NCI-H2107 treated with DMSO at 0.1 percent for 48 hours (cell line): ENCODE measurements around the gene ANO9.

ENCODE experiments used
- DNase-seq: peaks from one replicate; lab custom pipeline; 2025; ENCODE audit not compliant: unreplicated experiment; lab: John Stamatoyannopoulos, UW

The ANO9 gene

GRCh38 chr11:452916-453527 lies 11.2 kb upstream of the ANO9 start:
- no peak for DNase-seq

GRCh38 chr11:452203-452744 lies 10.5 kb upstream of the ANO9 start:
- no peak for DNase-seq

DNA sequence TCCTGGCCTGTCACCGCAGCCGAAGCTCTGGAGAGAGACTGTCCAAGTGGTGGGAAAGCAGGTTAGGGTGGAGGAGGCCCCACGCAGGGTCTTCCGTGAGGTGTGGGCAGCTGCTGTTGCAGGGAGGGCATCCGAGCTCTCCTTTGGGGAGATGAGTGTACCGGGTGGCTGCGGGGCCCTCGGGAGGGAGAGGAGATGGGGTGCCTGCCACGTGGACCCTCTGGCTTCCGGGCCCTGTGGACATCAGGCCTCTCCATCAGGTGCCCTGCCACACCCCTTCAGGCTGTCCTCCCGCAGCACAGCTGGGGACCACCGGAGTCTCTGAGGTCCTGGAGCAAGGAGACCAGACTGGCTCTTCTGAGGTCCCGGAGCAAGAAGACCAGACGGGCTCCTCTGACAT lies 9.9 kb upstream of the ANO9 start:
- DNase-seq: no peak

DNA sequence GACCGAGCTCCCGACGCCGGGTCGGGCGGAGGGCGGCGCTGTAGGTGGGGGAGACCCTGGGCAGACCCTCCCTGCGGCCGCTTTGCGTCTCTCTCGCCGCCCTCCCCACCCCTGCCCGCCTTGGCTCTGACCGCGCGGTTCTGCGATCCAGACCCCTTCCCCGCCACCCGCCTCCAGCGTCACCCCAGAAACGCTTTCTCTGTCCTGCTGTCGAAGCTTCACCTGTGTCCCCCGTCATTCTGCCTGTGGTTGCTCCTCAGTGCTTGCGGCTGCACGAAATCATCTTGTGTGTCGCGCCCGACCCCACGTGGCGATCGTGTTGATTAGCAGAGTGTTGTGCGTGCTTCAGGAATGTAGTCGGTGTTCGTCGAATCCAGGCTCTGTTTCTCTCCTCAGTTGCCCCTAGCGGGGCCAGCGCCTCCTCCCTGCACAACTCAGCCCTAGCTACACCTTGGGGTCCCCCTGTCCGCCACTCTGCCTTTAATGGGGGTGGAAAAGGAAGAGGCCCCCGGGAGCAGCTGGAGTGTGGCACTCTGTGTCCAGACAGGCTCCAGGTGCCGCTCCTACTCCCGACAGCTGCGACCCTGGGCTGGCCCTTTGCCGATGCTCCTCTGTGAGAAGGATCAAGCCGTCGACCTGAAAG lies 9.1 kb upstream of the ANO9 start:
- DNase-seq: peak; percentile 47

DNA sequence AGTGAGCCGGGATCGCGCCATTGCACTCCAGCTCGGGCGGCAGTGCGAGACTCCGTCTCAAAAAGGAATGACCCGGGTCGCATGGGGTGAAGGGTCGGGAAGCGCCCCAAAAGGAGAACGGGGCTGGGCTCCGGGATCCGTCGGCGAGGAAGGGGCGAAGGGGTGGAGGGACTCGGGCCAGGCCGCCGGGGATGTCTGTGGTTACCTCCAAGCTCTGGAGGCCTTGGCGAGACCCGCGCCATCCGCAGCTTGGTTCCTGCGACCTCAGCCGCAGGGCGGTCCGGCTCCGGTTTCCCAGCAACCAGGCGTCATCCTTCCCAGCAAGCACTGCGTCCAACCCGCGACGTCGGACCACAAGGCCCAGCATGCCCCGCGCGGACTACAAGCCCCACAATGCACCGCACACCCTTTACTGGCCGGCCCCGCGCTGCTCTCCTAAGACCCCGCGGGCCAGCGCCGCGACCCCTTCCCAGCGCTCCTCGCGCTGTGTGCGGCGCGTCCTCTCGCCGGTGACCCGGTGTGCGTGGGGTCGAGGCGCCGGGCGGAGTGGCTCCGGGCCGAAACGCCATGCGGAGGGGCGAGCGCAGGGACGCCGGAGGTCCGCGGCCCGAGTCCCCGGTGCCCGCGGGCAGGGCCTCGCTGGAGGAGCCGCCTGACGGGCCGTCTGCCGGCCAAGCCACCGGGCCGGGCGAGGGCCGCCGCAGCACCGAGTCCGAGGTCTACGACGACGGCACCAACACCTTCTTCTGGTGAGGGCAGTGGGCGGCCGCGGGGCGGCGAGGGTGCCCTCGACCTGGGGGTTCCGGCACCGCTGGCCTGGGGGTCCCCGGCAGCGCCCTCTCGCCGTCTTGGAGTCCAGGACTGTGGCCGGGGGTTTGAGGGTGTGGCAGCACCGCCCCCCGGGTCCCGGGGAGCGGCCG lies 8.3 kb upstream of the ANO9 start, which contains the start of gene PTDSS2:
TSS of gene PTDSS2 (plus strand) at position 391 of the 920 bp plus-strand sequence. CDS start at position 568, 177 bp downstream.
- DNase-seq: peak; percentile 73

DNA sequence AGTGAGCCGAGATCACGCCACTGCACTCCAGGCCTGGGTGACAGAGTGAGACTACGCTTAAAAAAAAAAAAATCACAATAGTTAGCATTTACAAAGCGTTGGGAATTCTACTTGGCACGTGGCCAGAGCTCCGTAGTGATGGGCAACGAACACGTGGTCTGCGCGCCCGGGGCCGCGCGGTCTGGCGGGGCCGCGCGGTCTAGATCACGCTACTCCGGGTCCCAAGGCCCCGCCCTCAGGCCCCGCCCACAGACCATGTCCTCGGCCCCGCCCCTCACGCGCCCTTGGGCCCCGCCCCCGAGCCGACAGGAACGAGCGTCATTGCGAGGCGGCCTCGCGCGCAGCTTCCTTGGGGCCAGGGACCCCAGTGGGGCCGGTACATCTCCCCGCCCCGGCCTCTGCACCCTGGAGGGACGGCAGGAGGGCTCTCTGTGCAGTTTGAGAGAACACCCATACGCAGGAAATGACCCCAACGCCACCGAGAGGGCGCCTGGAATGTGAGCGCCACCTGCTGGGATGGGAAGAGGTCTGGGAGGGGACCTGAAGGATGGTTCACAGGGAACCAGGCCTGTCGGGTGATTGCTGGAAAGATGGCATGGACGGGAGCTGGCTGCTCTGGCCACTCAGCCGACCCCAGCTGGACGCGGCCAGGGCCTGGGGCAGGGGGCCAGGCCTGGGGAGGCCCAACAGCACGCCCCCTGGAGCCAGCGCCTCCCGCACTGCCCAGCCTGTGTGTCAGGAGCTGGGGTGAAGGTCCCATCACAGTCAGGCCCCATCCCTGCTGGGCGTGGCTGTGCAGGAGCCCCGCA lies 6.3 kb upstream of the ANO9 start:
- peak; percentile 86 for DNase-seq

DNA sequence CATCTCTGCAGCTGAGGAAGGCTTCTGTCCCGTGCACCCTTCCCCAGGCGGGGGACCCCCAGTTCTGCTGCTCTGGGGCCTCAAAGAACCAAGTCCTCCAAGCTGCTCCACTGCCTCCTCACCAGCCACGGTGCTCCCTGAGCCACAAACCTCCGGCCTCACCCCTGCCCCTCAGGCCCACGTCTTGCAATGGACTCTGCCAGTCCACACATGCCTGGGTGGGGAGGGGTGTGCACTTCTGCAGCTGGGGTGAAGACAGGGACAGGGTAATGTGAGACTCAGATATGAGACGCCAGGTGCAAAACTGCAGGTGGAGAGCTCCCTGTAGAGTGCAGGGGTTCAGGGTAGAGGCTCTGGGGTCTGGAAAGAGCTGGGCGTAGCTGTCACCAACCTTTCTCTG lies 5.1 kb upstream of the ANO9 start:
- DNase-seq: peak; percentile 95

DNA sequence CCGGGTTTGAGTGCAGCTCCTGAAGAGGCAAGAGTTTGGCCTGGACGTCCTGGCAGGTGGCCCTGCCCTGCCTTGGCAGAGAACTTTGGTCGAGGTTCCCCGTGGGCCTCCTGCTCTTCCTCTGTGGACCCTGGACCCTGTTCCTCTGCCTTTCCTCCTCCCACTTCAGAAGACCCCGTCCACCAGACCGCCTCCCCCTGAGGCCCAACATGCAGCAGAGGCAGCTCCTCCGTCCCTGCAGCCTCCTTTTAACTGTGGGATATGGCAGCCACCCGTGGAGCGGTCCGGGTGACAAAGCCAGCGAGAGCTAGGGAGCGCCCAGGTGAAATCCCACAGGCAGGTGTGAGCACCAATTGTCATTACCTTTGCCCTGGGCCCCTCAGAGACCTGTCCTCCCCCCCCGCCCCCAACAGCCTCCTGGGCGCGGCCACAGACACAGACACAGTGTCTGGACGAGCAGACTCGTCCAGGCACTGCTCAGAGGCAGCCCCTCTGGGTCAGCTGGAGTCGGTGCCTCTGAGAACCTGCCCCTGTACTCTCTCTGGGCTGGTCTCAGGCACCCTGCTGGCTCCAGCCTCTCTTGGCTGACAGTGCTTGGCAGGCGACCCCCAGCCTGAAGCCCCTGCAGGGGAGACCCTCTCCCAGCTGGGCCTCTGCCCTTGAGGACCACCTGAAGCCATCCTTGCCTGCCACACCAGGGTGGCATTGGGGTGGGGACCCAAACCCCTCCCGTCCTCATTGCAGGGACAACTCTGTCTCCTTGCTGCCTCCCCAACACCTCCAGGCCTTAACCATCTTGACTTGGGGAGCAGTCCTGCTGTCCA lies 4.2 kb upstream of the ANO9 start:
- peak; percentile 47 for DNase-seq

DNA sequence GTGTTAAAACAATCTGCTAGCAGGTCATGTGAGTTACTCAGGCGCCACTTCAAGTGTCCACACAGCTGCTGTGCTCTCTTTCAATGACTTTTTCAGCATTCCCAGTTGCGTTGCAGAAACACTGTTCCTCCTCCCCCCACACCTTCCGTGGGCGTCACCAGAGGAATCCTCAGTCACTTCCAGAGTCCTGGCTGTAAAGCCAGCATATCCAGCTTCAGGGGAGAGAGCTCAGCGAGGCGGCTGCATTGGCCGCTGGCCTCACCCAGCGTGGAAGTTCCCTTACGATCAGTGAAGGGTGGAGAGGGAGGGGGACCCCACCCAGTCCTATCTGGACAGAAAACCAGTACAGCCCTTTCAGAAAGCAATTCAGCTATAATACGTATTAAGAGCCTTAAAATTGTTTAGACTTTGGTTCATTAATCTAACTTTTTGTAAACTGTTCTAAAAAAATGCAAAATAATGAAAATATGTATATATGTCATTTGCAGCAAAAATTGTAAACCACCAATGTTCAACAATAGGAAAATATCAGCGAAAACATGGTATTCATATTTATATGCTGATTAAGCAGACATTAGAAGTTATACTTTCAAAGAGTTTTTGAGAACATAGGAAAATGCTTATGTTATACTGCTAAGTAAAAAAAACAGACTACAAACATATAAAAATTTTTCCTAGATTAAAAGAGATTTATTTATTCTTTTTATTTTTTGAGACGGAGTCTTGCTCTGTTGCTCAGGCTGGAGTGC lies 2.8 kb upstream of the ANO9 start:
- peak; percentile 75 for DNase-seq

- DNase-seq: peak; percentile 28
Observed at GRCh38 chr11:443542-444199, 1.9 kb upstream of the ANO9 start.

GRCh38 chr11:442611-443081 lies 835 bp upstream of the ANO9 start:
- no peak for DNase-seq

- no peak for DNase-seq
Observed at GRCh38 chr11:441043-441417, 781 bp downstream of the ANO9 start.

- no peak for DNase-seq
Observed at GRCh38 chr11:440065-441042, 1.5 kb downstream of the ANO9 start.

- DNase-seq: no peak
Observed at GRCh38 chr11:439315-440064, 2.3 kb downstream of the ANO9 start.

- DNase-seq: no peak
Observed at GRCh38 chr11:438101-438844, 3.5 kb downstream of the ANO9 start.
